Stimulated activated CD8-positive, alpha-beta memory T cell treated with anti-CD3 and anti-CD28 coated beads, Interleukin-12 subunit alpha, Interleukin-12 subunit beta, amount 100 ng/mL, for 24 hours (primary cell): ENCODE measurements around the gene ADGRL3.
"Not testable (repeated sequence)": the region's sequence is repeated elsewhere in the genome, so short reads cannot be mapped to it uniquely, and the experiment has no call there.

Experiments used
- DNase-seq: peaks from one replicate; pipeline ENCODE4 v3.0.0-alpha.2; 2020; ENCODE audit errors: extremely low read depth

ADGRL3 gene

GRCh38 chr4:61896634-61897033 lies 696.5 kb downstream of the ADGRL3 start:
- DNase-seq, result no peak

- no peak for DNase-seq
Measured at GRCh38 chr4:61909031-61909430, 708.9 kb downstream of the ADGRL3 start.

GRCh38 chr4:61911313-61911756 lies 711.2 kb downstream of the ADGRL3 start:
- no peak for DNase-seq

- no peak for DNase-seq
Measured at GRCh38 chr4:61913619-61914018, 713.5 kb downstream of the ADGRL3 start.

GRCh38 chr4:61915501-61915900 lies 715.4 kb downstream of the ADGRL3 start:
- DNase-seq, result no peak

GRCh38 chr4:61918507-61918906 lies 718.4 kb downstream of the ADGRL3 start:
- no peak for DNase-seq

- DNase-seq, result no peak
Measured at GRCh38 chr4:61918987-61919386, 718.9 kb downstream of the ADGRL3 start.

GRCh38 chr4:61919561-61919960 lies 719.4 kb downstream of the ADGRL3 start:
- no peak for DNase-seq

- DNase-seq, result no peak
Measured at GRCh38 chr4:61921920-61922319, 721.8 kb downstream of the ADGRL3 start.

- no peak for DNase-seq
Measured at GRCh38 chr4:61922766-61923165, 722.6 kb downstream of the ADGRL3 start.

- DNase-seq, result no peak
Measured at GRCh38 chr4:61923179-61923578, 723.1 kb downstream of the ADGRL3 start.

- no peak for DNase-seq
Measured at GRCh38 chr4:61924131-61924530, 724.0 kb downstream of the ADGRL3 start.

GRCh38 chr4:61933527-61933926 lies 733.4 kb downstream of the ADGRL3 start:
- no peak for DNase-seq

- DNase-seq, result no peak
Measured at GRCh38 chr4:61934198-61934597, 734.1 kb downstream of the ADGRL3 start.

- DNase-seq, result no peak
Measured at GRCh38 chr4:61938250-61938846, 738.2 kb downstream of the ADGRL3 start.

- DNase-seq, result no peak
Measured at GRCh38 chr4:61950625-61951024, 750.5 kb downstream of the ADGRL3 start.

GRCh38 chr4:61953386-61953785 lies 753.3 kb downstream of the ADGRL3 start:
- no peak for DNase-seq

- DNase-seq, result no peak
Measured at GRCh38 chr4:61958591-61958990, 758.5 kb downstream of the ADGRL3 start.

- DNase-seq, result no peak
Measured at GRCh38 chr4:61959087-61959486, 759.0 kb downstream of the ADGRL3 start.

GRCh38 chr4:61984260-61984909 lies 784.3 kb downstream of the ADGRL3 start:
- no peak for DNase-seq

GRCh38 chr4:61985426-61985825 lies 785.3 kb downstream of the ADGRL3 start:
- no peak for DNase-seq

GRCh38 chr4:61986929-61987328 lies 786.8 kb downstream of the ADGRL3 start:
- DNase-seq, result not testable (repeated sequence)

- no peak for DNase-seq
Measured at GRCh38 chr4:61992351-61992750, 792.2 kb downstream of the ADGRL3 start.

GRCh38 chr4:61994036-61994435 lies 793.9 kb downstream of the ADGRL3 start:
- DNase-seq, result no peak
